AG04450 (cell line): ENCODE measurements around the gene TRRAP. TPM values are rescaled to one million over a fixed set of nuclear protein-coding genes. Genes with fewer than 3 reads are reported as not detected.

Experiments used
- CTCF ChIA-PET: fragments of 300-600, 350-600 bp; formaldehyde crosslinking; extraction: SDS; loops from one replicate; lab custom pipeline; 2022; ENCODE audit warnings: antibody characterized with exemption, inconsistent platforms; lab: Charles Lee
- POLR2A ChIA-PET: fragments of 350-600 bp; formaldehyde crosslinking; extraction: SDS; loops from one replicate; lab custom pipeline; 2021; ENCODE audit warnings: antibody characterized with exemption, inconsistent platforms; lab: Yijun Ruan, JAX
- DNase-seq: peaks from one replicate; pipeline ENCODE4 v3.0.0-alpha.2; 2011; ENCODE audit warnings: low read depth, low spot score
- H3K27ac ChIP-seq: one replicate; pipeline ENCODE4 v1.5.1; 2012; ENCODE audit warnings: low read depth, low read length, control low read depth
- H3K27me3 ChIP-seq: one replicate; pipeline ENCODE4 v1.6.0; 2012; ENCODE audit warnings: low read length; ENCODE audit not compliant: control insufficient read depth, insufficient read depth
- H3K4me3 ChIP-seq: 2 replicates; pipeline ENCODE4 v1.5.1; 2011; ENCODE audit warnings: mild to moderate bottlenecking, low read depth, low read length, control low read depth
- H3K9me3 ChIP-seq: 2 replicates; pipeline ENCODE4 v1.5.1; 2012; ENCODE audit warnings: low read length; ENCODE audit not compliant: control insufficient read depth, insufficient read depth
- polyA plus RNA-seq: library from polyadenylated mRNA; depleted of rRNA; stranded (reverse); fragments of >200 nt; gene quantifications from 2 replicates; pipeline ENCODE4 v1.2.3, GENCODE V29; 2011; rRNA removed
- small RNA-seq: library from RNA; depleted of rRNA; stranded (forward); fragments of <200 nt; gene quantifications from one replicate; pipeline ENCODE3, GENCODE V24; 2012; ENCODE audit warnings: low read depth; ENCODE audit not compliant: insufficient read length
- TF ChIP-seq, protein P1 (sequence below): IDR thresholded peaks from 2 replicates; pipeline ENCODE4 v1.5.1; 2011; ENCODE audit warnings: low read depth, low read length, control low read depth, inconsistent platforms

The TRRAP gene
- polyA plus RNA-seq, 1 experiment = 20.6 TPM

DNA sequence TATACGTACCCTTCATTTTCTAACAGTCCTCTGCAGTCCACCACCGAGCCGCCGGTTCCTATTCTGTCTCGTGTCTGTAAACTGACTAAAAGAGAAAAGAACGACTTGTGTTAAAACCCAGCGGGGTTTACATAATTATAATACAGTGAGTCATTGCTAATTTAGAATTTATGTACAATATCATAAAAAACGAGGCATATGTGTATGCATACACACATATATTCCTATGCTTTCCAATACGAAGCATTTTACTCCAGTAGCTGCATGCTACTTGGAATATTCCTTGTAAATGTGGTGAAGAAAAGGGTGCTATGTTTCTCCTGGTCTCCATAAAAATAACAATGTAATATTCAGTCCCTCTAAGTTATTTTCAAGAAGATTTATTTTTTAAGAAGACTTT, 176.4 kb downstream of the TRRAP start:
- H3K27ac ChIP-seq = no peak overlapping the region
- POLR2A ChIA-PET = no interaction called here
- H3K9me3 ChIP-seq = no peaks in the 10 kb centered on the region
- CTCF ChIA-PET = no interaction called here
- TF ChIP-seq, protein P1, sequence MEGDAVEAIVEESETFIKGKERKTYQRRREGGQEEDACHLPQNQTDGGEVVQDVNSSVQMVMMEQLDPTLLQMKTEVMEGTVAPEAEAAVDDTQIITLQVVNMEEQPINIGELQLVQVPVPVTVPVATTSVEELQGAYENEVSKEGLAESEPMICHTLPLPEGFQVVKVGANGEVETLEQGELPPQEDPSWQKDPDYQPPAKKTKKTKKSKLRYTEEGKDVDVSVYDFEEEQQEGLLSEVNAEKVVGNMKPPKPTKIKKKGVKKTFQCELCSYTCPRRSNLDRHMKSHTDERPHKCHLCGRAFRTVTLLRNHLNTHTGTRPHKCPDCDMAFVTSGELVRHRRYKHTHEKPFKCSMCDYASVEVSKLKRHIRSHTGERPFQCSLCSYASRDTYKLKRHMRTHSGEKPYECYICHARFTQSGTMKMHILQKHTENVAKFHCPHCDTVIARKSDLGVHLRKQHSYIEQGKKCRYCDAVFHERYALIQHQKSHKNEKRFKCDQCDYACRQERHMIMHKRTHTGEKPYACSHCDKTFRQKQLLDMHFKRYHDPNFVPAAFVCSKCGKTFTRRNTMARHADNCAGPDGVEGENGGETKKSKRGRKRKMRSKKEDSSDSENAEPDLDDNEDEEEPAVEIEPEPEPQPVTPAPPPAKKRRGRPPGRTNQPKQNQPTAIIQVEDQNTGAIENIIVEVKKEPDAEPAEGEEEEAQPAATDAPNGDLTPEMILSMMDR = no peak
- DNase-seq = no peak
- no peaks in the 10 kb centered on the region for H3K27me3 ChIP-seq
- H3K4me3 ChIP-seq = no peak overlapping the region

DNA sequence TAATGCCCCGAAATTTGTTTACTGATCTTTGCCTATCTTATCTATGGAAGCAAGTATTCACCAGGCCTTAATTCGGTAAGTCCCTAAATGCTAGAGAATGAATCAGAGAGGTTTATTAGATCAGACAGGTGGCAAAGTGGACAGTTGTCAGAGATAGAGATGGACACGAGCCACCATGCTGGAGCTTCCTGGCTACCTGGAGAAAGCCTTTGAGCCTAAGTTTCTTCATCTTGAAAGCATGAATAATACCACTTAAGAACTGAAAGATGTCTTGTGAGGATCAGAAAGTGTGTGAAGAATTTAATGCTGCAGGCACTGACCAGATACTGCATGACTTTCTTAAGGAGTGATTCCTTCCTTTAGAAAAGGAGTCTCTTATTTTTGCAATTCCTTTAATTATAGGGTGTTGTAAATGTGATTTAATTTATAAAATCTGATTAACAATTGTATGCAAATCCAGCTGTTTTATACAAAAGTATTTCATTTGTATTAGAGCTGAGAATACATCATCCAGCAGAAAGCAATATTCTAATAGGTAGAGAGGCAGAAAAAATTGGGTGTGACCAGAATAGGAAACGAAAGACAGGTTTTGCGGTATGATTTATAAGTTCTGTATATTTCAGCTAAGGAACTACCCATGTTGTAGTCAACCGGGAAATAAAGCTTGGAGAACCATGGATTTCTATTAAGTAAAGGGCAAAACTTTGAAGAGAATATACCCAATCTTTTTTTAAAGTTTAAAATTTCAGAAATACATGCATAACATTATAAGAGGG, 182.9 kb downstream of the TRRAP start:
- no peaks in the 10 kb centered on the region for H3K27me3 ChIP-seq
- H3K27ac ChIP-seq = no peak overlapping the region
- ChIA-PET POLR2A (no interaction called here), CTCF (interaction anchor here (1.9 kb wide), 1 partner anchor 252 kb away, joined by 4 read pairs; no protein-coding TSS in a partner anchor)
- TF ChIP-seq, protein P1 = no peak
- DNase-seq = no peak
- H3K4me3 ChIP-seq = no peak overlapping the region
- H3K9me3 ChIP-seq = no peaks in the 10 kb centered on the region

Small RNAs within 50 kb of the gene (small RNA-seq; reads per million reads assigned to genes)
- 2.4 reads per million for gene MIR3609

Other genes starting within 250 kb of the TRRAP start
- 7.0 and 11.3 TPM in 2 replicates for gene TMEM130, start 8.5 kb upstream of the TRRAP start, polyA plus RNA-seq